ENCODE results near the gene ADAT3. TPM values are rescaled to one million over a fixed set of nuclear protein-coding genes. Genes with fewer than 3 reads are reported as not detected.

Gene ADAT3
- total and polyA plus RNA-seq, 10 donors = 3.2 to 11.0 (median 8.2) TPM

DNA sequence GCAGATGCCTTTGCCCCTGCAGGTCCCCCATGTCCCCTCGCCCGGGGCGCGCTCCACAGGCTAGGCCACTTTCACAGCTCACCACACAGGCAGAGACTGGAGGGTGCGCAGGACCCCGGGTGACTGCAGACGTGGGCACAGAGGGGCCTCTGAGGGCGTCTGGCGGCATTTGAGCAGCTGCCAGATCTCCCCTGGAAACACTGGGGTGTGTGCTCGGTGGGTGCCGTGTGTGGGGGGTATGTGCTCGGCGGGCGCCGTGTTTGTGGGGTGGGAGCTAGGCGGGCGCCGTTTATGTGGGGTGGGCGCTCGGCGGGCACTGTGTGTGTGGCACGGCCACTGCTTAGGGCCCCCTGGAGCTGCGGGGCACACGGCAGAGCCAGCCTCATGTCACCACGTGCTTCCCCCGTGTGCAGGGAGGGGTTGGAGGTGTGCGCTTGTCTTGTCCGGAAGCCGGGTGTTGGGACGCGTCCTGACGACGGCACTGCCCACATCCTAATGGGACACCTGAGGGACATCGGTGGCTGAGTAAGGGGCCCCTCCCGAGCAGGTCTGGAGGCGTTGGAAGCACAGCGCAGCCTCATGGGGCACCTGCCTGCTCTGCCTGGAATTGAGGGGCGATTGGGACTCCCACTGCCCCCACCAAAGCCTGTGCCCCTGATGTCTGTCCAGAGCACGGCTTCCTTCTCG is 52.5 kb downstream of the ADAT3 start:
- Histone ChIP-seq H3K27ac (no peak overlapping the region), H3K36me3 (peaks cover 0 to 87% (median 11%) of the 10 kb centered on the region in 6 donors), H3K27me3 (replicated peaks in 1 of 7) (no peaks in the 10 kb centered on the region), H3K9me3 (no peaks in the 10 kb centered on the region), H3K4me1 (peaks cover 2 to 83% (median 40%) of the 10 kb centered on the region in 6 donors), H3K4me3 (no peak overlapping the region)
- no peak for DNase-seq
- 82 to 91% (median 85%) methylated on average over 24 to 40 of the region's 40 CpGs for WGBS, 5 donors
- intact Hi-C loops (cut with DNase I; ENCODE audit: low total_unique reads) = no loop called here
- TF ChIP-seq POLR2A (IDR thresholded peaks at IDR 0.05) (no peak), CTCF (IDR thresholded peaks at IDR 0.05 in 8 of 11, conservative IDR thresholded peaks at IDR 0.05 in 3 of 11) (no peak)

GRCh38 chr19:1959928-1960589 is 54.9 kb downstream of the ADAT3 start:
- Histone ChIP-seq H3K9me3 (no peaks in the 10 kb centered on the region), H3K4me3 (no peak overlapping the region), H3K27ac (no peak overlapping the region), H3K36me3 (peaks cover 0 to 84% (median 10%) of the 10 kb centered on the region in 6 donors), H3K27me3 (replicated peaks in 1 of 7) (no peaks in the 10 kb centered on the region), H3K4me1 (peaks cover 2 to 60% (median 27%) of the 10 kb centered on the region in 6 donors)
- DNase-seq = no peak
- TF ChIP-seq POLR2A (IDR thresholded peaks at IDR 0.05) = no peak
- peak in 2 of 3 donors; percentile 7 to 50 for TF ChIP-seq POLR2AphosphoS5 (IDR thresholded peaks at IDR 0.05)
- intact Hi-C loops (cut with DNase I; ENCODE audit: low total_unique reads) = no loop called here
- 93 to 96% (median 94%) methylated on average over 19 to 32 of the region's 32 CpGs for WGBS, 5 donors

- intact Hi-C loops (cut with DNase I; ENCODE audit: low total_unique reads) = no loop called here
- H3K4me3 ChIP-seq = no peak overlapping the region
- H3K4me1 ChIP-seq = peaks cover 2 to 53% (median 21%) of the 10 kb centered on the region in 6 donors
- TF ChIP-seq CTCF (IDR thresholded peaks at IDR 0.05 in 8 of 11, conservative IDR thresholded peaks at IDR 0.05 in 3 of 11) (no peak), POLR2A (IDR thresholded peaks at IDR 0.05) (no peak), POLR2AphosphoS5 (IDR thresholded peaks at IDR 0.05) (peak in 1 of 3 donors; percentile 44)
- DNase-seq = no peak
- WGBS, 5 donors = 80 to 89% (median 88%) methylated on average over 20 to 42 of the region's 42 CpGs
- no peaks in the 10 kb centered on the region for H3K9me3 ChIP-seq
- no peaks in the 10 kb centered on the region for H3K27me3 ChIP-seq (replicated peaks in 1 of 7)
- H3K27ac ChIP-seq = peak overlapping the region in 3 of 8 donors; percentile 33 to 48 (median 38)
- H3K36me3 ChIP-seq = peaks cover 0 to 84% (median 10%) of the 10 kb centered on the region in 6 donors
Observed at GRCh38 chr19:1961000-1961883, 56.0 kb downstream of the ADAT3 start.

DNA sequence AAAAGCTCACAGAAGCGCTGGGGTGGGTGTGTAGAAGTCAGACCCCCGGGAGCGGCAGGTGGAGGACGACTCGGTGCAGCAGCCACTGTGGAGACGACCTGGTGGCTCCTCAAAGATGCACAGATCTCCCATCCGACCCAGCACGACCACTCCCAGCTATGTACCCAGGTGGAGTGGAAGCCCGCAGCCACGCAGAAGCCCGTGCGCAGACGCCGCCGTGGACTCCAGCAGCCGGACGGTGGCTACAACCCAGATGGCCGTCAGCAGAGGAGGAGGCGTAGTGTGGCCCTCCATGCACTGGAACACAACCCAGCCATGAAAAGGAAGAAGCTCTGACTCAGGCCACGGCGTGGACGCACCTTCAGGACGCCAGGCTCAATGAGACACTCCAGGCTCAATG is 57.5 kb downstream of the ADAT3 start:
- Histone ChIP-seq H3K36me3 (peaks cover 0 to 81% (median 10%) of the 10 kb centered on the region in 6 donors), H3K27ac (no peak overlapping the region), H3K4me1 (peaks cover 0 to 52% (median 16%) of the 10 kb centered on the region in 6 donors), H3K4me3 (no peak overlapping the region), H3K9me3 (no peaks in the 10 kb centered on the region), H3K27me3 (replicated peaks in 1 of 7) (no peaks in the 10 kb centered on the region)
- no peak for TF ChIP-seq CTCF (IDR thresholded peaks at IDR 0.05 in 8 of 11, conservative IDR thresholded peaks at IDR 0.05 in 3 of 11)
- peak in 1 of 3 donors; percentile 57 for TF ChIP-seq POLR2AphosphoS5 (IDR thresholded peaks at IDR 0.05)
- TF ChIP-seq POLR2A (IDR thresholded peaks at IDR 0.05) = no peak
- DNase-seq = no peak
- WGBS, 5 donors = 94 to 96% (median 95%) methylated on average over 18 to 23 of the region's 23 CpGs
- intact Hi-C loops (cut with DNase I; ENCODE audit: low total_unique reads) = no loop called here

Measured in spleen (tissue), 11 donors.